Measurements from ENCODE around the gene OCSTAMP.

GRCh38 chr20:46564241-46564957 lies 13.9 kb upstream of the OCSTAMP start:
- TF ChIP-seq SIN3A (IDR thresholded peaks at IDR 0.05; ENCODE audit: borderline replicate concordance, insufficient read depth, low read length) (no peak), REST (IDR thresholded peaks at IDR 0.05; ENCODE audit: insufficient read depth in 1 of 2, low read depth in 2 of 2, low read length in 2 of 2) (no peak), POLR2AphosphoS5 (IDR thresholded peaks at IDR 0.05; ENCODE audit: low read depth, low read length) (no peak), TAF1 (IDR thresholded peaks at IDR 0.05; ENCODE audit: borderline replicate concordance, insufficient read depth, low read length) (no peak)

All from PFSK-1 (cell line).